ENCODE results near the gene GPATCH8. TPM values are rescaled to one million over a fixed set of nuclear protein-coding genes. Genes with fewer than 3 reads are reported as not detected.

Gene GPATCH8
- total and polyA plus RNA-seq, 9 of the 15 experiments (the other 6 are each of a cell fraction or from before 2014, with no cell fraction given): 10.6 to 29.6 (median 13.2) TPM

DNA sequence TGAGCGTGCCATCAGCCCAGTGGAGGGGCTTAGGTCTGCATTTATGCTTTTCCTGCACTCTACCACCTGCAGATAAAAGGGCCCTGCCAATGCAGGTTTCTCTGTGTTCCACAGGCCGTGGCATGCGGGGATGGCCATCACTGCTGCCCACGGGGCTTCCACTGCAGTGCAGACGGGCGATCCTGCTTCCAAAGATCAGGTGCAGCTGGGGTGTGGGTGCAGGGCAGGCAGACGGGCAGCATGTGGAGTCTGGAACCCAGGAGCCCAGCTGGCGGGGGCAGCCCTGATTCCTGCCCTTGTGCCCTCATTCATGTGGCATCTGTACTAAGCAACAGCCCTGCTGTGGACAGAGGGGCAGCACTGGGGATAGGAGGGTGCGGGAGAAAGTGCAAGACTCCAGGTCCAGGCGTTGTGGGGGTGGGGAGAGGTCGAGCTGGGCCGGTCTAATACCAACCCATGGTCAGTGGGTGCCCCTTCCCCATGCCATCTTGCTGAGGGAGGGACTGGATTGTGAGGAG, 153.6 kb downstream of the GPATCH8 start:
- intact Hi-C loops (cut with micrococcal nuclease): no loop called here

More for the DNA sequence above, 153.6 kb downstream of the GPATCH8 start:
- Histone ChIP-seq H3K9me1 (ENCODE audit: control insufficient read depth, insufficient read depth, low read length) (no peaks in the 10 kb centered on the region), H3K9me3 (replicated peaks; ENCODE audit: control insufficient read depth, insufficient read depth, low read depth, low read length) (no peaks in the 10 kb centered on the region), H3K4me2 (ENCODE audit: insufficient read depth, low read length) (no peak overlapping the region), H2AFZ (ENCODE audit: low read depth, low read length) (no peak overlapping the region), H4K20me1 (replicated peaks; ENCODE audit: control insufficient read depth, insufficient read depth, low read length) (0 out of 2 replicates have a peak, but pooled peaks cover 4% of the 10 kb centered on the region), H3K4me3 (no peak overlapping the region), H3K9ac (ENCODE audit: insufficient read depth in 1 of 2, low read depth in 2 of 2, low read length in 2 of 2) (no peak overlapping the region), H3K79me2 (ENCODE audit: control insufficient read depth, insufficient read depth, low read length) (no peaks in the 10 kb centered on the region), H3K27me3 (ENCODE audit: control insufficient read depth in 2 of 2, insufficient read depth in 2 of 2, low read length in 2 of 2) (no peaks in the 10 kb centered on the region), H3K27ac (ENCODE audit: extremely low read depth, low read depth, low read length) (no peak overlapping the region), H3K36me3 (ENCODE audit: control insufficient read depth, insufficient read depth, low read length) (peaks cover 5% of the 10 kb centered on the region; the same call in 1 of the 3 replicates), H3K4me1 (replicated peaks in 1 of 2; ENCODE audit: control insufficient read depth in 2 of 2, insufficient read depth in 2 of 2, low read length in 2 of 2) (peaks cover 4 to 52% of the 10 kb centered on the region in 2 experiments; a peak in 3 of 5 replicates)
- ChIA-PET POLR2A (interaction anchor here (0.5 to 1.8 kb wide), 6 partner anchors 9 to 198 kb away, joined by 3 to 6 read pairs (median 3); no protein-coding TSS in a partner anchor), CTCF (ENCODE audit: low intra/inter-chr PET ratio) (interaction anchor here (0.8 to 3.8 kb wide), 2 partner anchors 95 to 138 kb away, joined by 3 to 42 read pairs; no protein-coding TSS in a partner anchor)
- in situ Hi-C loops (cut with MboI): loop anchor here (25.0 kb wide), 1 partner anchor 412 kb away; the partner anchor contains the start of gene PPY
- FAIRE-seq: no peak
- no peak for DNase-seq (ENCODE audit: extremely low read depth in 1 of 4, low spot score in 3 of 4)
- no peak for TF ChIP-seq NONO (IDR thresholded peaks at IDR 0.05; ENCODE audit: low read depth in 2 of 2, low read length in 1 of 2)
- no peak for TF ChIP-seq ARID3A (IDR thresholded peaks at IDR 0.05; ENCODE audit: borderline replicate concordance, low read depth, low read length)
- TF ChIP-seq CUX1 (CRISPR knock-in tag; IDR thresholded peaks at IDR 0.05): no peak
- no peak for TF ChIP-seq YY1 (IDR thresholded peaks at IDR 0.05; ENCODE audit: borderline replicate concordance in 1 of 3, control insufficient read depth in 1 of 3, extremely low read depth in 1 of 3, insufficient read depth in 3 of 3, insufficient read length in 1 of 3, insufficient replicate concordance in 2 of 3, low read depth in 1 of 3, low read length in 2 of 3)
- TF ChIP-seq ZNF717 (CRISPR knock-in tag; IDR thresholded peaks at IDR 0.05): no peak
- TF ChIP-seq KLF10 (CRISPR knock-in tag; IDR thresholded peaks at IDR 0.05): no peak
- WGBS (ENCODE audit: insufficient coverage, low coverage, missing lambda C conversion rate): 63% methylated on average over 12 of the region's 12 CpGs
- no TSS peak for BruUV-seq (replicated peaks)
- no peak for ATAC-seq

Measured in K562 (cell line).